HUES6 (cell line): ENCODE results near the gene TNKS1BP1.
A peak's percentile ranks its signal among the peaks of the same experiment; 100 is the strongest.
"Not testable (repeated sequence)": the region's sequence is repeated elsewhere in the genome, so short reads cannot be mapped to it uniquely, and the experiment has no call there.

Source experiments
- H3K27ac ChIP-seq: 2 replicates; pipeline ENCODE4 v1.7.0; 2013; ENCODE audit warnings: low read depth, mild to moderate bottlenecking, low read length, inconsistent platforms
- H3K27me3 ChIP-seq: 2 replicates; pipeline ENCODE4 v1.6.1; 2013; ENCODE audit warnings: low read length; ENCODE audit not compliant: control insufficient read depth, insufficient read depth
- H3K36me3 ChIP-seq: 2 replicates; pipeline ENCODE4 v1.6.1; 2013; ENCODE audit warnings: low read length; ENCODE audit not compliant: control insufficient read depth, insufficient read depth
- H3K4me1 ChIP-seq: 2 replicates; pipeline ENCODE4 v1.6.1; 2013; ENCODE audit warnings: low read length; ENCODE audit not compliant: control insufficient read depth, insufficient read depth
- H3K4me3 ChIP-seq: 2 replicates; pipeline ENCODE4 v1.5.1; 2013; ENCODE audit warnings: low read depth, low read length
- H3K9ac ChIP-seq: one replicate; pipeline ENCODE4 v1.6.1; 2013; ENCODE audit warnings: mild to moderate bottlenecking, low read length
- H3K9me3 ChIP-seq: 2 replicates; pipeline ENCODE4 v1.6.1; 2013; ENCODE audit warnings: low read depth, low read length; ENCODE audit not compliant: control insufficient read depth, insufficient read depth

Gene TNKS1BP1

DNA sequence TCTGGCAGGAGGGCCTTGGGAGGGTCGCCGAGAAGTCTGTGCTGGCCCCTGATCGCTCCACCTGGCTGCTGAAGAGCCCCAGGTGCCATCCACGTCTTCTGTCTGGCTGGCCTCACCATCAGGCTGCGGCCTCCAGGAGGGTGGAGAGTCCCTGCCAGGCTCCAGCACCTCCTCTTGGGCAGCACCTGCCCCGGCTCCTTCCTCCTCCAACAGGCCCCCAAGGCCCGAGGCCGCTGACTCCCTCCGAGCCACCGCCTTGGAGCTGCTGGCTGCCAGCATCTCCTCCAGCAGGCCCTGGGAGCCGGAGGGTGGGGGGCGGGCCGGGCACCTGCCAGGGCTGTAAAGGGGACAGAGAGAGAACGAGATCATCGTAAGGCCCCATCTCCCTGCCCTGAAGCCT is 22.3 kb downstream of the TNKS1BP1 start:
- no peak overlapping the region for H3K9ac ChIP-seq
- peaks cover 77% of the 10 kb centered on the region for H3K36me3 ChIP-seq
- H3K4me3 ChIP-seq, result no peak overlapping the region
- peaks cover 13% of the 10 kb centered on the region for H3K9me3 ChIP-seq
- peaks cover 14% of the 10 kb centered on the region; the same call in 1 of the 2 replicates for H3K4me1 ChIP-seq
- no peak overlapping the region for H3K27ac ChIP-seq
- H3K27me3 ChIP-seq, result no peaks in the 10 kb centered on the region

DNA sequence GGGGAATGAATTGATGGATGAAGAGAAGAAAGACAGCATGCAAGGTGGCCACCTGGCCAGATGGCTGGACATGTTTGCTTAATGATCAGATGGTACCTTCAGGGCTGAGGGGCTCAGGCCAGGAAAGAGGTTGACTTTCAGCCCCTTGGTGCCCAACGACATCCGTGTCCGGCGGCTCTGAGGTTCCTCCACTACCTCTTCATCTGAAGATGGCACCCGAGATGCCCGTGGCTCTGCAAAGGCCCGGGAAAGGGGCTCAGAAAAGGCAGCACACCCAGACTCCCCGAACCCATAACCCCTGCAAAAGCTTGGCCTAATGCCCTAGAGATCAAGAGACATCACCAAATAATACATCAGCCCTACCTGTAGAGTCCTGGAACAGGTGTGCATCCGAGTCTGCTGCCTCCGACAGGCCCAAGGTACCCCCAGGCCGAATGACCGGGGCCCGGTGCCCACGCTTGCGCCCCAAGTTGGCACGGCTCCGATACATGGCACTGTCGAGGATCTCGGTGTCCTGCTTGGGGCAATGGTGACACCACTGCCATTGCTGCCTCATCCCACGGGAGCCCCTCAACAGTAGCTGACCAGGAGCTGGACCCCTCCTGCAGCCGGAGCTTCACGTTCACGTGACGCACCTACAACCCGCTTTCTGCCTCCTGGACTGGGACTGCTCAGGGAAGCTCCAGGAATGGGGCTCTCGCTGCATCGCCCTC is 22.9 kb downstream of the TNKS1BP1 start:
- H3K36me3 ChIP-seq, result peaks cover 77% of the 10 kb centered on the region
- H3K27me3 ChIP-seq, result no peaks in the 10 kb centered on the region
- H3K4me1 ChIP-seq, result peaks cover 8% of the 10 kb centered on the region; the same call in 1 of the 2 replicates
- peaks cover 13% of the 10 kb centered on the region for H3K9me3 ChIP-seq
- H3K27ac ChIP-seq, result no peak overlapping the region
- no peak overlapping the region for H3K9ac ChIP-seq
- H3K4me3 ChIP-seq, result no peak overlapping the region

DNA sequence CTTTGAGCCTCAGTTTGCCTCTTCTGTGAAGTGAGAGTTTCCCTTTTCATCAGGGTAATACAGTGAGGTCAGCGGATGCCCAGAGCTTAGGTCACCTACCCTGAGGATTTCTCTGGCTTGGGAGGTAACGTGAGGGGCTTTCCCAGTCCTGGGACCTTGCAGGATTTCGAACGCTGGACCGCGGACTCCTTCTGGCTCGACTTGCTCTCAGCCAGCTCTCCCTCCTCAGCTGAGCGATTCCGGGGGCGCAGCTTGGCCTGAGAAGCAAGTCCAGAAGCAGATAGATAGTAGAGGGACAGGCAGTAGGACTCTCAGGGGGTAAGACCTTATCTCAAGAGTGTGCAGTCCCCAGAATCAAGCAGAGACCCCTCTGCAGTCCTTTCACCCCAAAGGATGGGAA is 24.0 kb downstream of the TNKS1BP1 start:
- Histone ChIP-seq H3K4me3 (no peak overlapping the region), H3K4me1 (peaks cover 8% of the 10 kb centered on the region; the same call in 1 of the 2 replicates), H3K27me3 (no peaks in the 10 kb centered on the region), H3K36me3 (peaks cover 82% of the 10 kb centered on the region), H3K9ac (no peak overlapping the region), H3K9me3 (peaks cover 13% of the 10 kb centered on the region), H3K27ac (no peak overlapping the region)

DNA sequence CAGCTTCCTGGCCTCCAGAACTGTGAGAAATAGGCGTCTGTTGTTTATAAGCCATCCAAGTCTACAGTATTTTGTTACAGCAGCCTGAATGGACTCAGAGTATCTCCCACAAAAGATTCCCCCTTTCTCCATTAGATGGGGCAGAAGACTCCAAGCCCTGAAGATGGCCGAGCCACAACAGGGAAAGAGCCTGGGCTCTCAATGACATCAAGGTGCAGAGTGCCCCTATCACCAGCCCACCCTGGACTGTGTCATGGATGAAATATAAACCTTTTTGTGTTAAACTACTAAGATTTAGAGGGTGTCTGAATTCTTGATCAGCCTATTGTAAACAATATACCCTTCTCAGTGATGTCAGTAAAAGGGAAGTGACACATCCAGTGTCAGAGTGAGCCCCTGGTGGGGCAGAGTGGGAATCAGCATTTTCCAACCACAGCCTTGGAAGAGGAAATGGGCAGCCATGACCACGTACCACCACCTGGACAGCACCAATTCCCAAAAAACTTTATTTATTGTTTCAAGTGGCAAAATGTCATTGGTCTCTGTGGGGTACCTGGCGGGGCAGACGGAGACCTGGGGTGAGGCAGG is 25.5 kb downstream of the TNKS1BP1 start:
- Histone ChIP-seq H3K9ac (no peak overlapping the region), H3K36me3 (peaks cover 73% of the 10 kb centered on the region), H3K4me1 (peaks cover 11% of the 10 kb centered on the region; the same call in 1 of the 2 replicates), H3K27me3 (no peaks in the 10 kb centered on the region), H3K9me3 (peaks cover 13% of the 10 kb centered on the region), H3K4me3 (no peak overlapping the region), H3K27ac (no peak overlapping the region)

DNA sequence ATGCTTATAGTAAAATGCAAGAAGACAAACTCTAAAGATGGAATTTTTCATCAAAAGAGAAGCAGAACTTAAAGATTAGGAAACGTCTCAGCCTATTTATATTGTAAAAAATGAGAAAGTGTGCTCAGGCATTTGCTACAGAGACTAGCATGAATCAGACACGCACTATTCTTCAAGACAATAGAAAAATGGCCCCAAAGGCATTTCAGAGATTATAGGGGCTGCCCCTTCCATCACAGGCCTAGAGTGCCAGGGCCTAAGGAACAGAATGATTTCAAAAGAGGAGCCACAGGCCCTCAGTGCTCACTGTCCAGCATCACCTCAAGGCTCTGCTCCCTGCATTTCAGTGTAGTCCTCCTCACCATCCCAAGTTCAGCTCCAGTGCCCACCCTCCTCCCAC is 27.5 kb downstream of the TNKS1BP1 start:
- Histone ChIP-seq H3K9me3 (peaks cover 13% of the 10 kb centered on the region), H3K36me3 (peaks cover 59% of the 10 kb centered on the region), H3K27me3 (no peaks in the 10 kb centered on the region), H3K4me1 (0 out of 2 replicates have a peak, but pooled peaks cover 6% of the 10 kb centered on the region), H3K27ac (no peak overlapping the region), H3K9ac (no peak overlapping the region), H3K4me3 (no peak overlapping the region)

DNA sequence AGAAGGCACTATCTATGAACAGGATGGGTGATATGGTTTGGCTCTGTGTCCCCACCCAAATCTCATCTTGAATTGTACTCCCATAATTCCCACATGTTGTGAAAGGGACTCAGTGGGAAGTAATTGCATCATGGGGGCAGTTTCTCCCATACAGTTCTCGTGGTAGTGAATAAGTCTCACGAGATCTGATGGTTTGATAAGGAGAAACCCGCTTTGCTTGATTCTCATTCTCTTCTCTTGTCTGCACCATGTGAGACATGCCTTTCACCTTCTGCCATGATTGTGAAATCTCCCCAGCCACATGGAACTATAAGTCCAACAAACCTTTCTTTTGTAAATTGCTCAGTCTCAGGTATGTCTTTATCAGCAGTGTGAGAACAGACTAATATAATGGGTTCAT is 28.5 kb downstream of the TNKS1BP1 start:
- not testable (repeated sequence) for H3K9ac ChIP-seq, H3K27me3 ChIP-seq, H3K4me1 ChIP-seq, H3K27ac ChIP-seq, H3K4me3 ChIP-seq
- peaks cover 13% of the 10 kb centered on the region for H3K9me3 ChIP-seq
- H3K36me3 ChIP-seq, result peaks cover 49% of the 10 kb centered on the region

DNA sequence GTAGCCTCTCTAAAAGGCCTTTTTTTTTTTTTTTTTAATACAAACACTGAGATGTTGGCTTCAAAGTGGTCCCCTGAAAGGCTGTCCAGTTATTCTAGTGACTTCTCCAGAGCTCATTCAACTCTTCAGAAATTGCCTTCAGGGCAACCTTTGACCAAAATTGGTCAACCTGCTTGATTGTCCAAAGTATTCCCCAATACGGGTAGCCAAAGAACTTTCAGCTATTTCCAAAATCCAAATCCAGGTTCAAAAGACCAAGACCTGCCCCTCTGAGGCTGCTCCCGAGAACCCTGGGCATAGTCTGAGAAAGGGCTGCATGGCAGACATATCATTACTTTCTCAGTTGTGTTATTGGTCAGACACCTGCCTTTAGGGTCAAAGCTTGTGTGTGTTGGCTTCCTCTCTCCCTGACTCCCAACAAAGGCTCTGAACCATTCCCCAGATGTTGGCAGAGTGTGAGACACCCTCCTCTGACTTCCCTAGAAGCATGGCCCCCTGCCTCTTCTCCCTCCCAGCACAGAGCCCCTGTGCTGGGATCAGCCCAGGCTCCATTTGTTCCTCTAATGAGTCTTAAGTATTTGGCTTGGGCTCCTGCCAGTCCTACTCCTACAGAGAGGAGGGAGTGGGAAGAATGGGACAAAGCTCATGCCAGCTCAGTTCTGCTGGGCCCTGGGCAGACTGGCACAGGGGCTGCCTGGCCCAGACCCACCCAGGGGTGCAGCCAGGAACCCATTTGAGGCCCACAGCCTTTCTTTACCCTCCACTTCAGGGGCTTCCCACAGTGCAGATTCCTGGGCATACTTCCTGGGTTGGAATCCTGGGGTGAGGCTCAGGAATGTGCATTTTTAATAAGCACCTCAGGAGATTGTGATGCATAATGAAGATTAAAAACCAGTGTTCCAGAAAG is 30.3 kb downstream of the TNKS1BP1 start:
- Histone ChIP-seq H3K36me3 (peaks cover 32% of the 10 kb centered on the region), H3K9ac (no peak overlapping the region), H3K27ac (no peak overlapping the region), H3K27me3 (no peaks in the 10 kb centered on the region), H3K4me3 (no peak overlapping the region), H3K4me1 (peaks cover 10% of the 10 kb centered on the region; the same call in 1 of the 2 replicates), H3K9me3 (peaks cover 6% of the 10 kb centered on the region)

DNA sequence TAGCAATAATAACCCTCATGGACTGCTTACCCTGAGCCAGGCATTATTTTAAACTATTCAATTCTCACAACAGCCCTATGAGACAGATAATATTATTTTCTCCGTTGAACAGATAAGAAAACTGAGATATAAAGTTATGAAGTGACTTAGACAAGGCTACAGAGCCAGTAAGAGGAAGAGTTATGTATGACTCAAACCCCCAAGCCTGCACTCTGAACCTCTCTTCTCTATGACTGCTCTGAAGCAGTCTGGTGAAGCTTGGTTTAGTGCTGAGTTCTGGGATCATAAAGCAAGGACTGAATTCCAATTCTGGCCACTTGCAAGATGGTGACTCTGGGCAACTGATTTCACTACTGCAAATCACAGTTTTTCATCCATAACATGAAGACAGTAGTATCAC is 34.5 kb downstream of the TNKS1BP1 start:
- no peaks in the 10 kb centered on the region for H3K27me3 ChIP-seq
- H3K27ac ChIP-seq, result no peak overlapping the region
- H3K9me3 ChIP-seq, result peaks cover 3% of the 10 kb centered on the region; the same call in 1 of the 2 replicates
- no peak overlapping the region for H3K4me3 ChIP-seq
- H3K36me3 ChIP-seq, result no peaks in the 10 kb centered on the region
- no peak overlapping the region for H3K9ac ChIP-seq
- peaks cover 20% of the 10 kb centered on the region for H3K4me1 ChIP-seq

DNA sequence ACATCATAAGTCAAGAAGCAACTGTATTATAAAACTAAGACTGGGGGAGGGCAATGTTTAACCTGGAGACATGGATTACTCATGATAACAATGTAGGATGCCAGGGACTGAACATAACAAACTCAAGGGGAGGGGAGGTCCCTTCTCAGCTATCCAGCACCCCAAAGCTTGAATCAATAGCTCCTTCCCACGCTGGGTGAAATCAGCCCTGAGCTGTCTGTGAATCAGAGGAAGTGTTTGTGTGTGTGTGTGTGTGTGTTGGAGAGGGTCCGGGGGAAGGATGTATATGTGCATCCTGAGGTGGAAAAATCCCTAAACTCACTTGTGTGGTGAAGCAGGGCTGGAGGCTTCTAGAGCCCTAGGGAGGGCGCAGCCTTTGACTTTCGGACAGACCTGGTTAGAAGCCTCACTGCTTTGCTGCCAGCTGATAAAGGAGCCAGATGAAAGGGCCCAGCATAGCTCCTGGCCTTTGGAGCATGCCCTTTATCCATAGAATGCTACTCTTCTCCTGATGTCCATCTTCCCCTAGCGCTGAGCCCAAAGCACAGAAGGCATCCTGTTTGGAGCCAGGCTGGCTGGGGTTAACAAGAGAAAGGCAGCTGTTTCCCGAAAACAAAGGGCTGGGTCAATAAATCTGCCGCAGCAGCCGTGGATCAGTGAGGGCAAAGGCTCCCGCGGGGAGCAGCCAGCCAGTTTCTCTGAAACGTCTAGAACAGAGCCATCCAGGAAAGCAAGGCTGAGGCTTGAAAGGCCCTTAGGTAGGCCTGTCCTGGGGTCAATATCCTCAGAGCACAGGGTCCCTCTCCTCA is 35.8 kb downstream of the TNKS1BP1 start:
- peaks cover 3% of the 10 kb centered on the region; the same call in 1 of the 2 replicates for H3K9me3 ChIP-seq
- no peak overlapping the region for H3K4me3 ChIP-seq
- H3K27me3 ChIP-seq, result no peaks in the 10 kb centered on the region
- no peaks in the 10 kb centered on the region for H3K36me3 ChIP-seq
- peaks cover 21% of the 10 kb centered on the region for H3K4me1 ChIP-seq
- peak overlapping the region; percentile 22; the same call in 1 of the 2 replicates for H3K27ac ChIP-seq
- no peak overlapping the region for H3K9ac ChIP-seq

DNA sequence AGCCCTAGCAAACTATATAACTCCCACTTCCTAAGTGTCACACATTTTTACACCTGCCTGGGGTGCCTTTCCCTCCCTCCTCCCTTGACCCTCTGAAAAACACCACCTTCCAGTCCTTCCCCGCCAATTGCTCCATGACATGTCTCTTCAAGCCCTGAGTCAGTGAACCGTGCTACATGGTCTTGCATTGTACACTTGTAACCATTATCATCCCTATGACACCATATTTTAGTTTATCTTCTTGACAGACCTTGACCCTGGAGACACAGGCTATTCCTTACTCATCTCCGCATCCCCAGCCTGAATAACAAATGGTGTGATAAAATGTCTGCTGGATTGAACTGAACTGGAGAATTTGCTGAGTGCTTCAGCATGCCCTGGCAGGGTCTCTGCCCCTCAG is 36.9 kb downstream of the TNKS1BP1 start:
- Histone ChIP-seq H3K4me1 (peaks cover 32% of the 10 kb centered on the region), H3K27me3 (no peaks in the 10 kb centered on the region), H3K9ac (no peak overlapping the region), H3K36me3 (no peaks in the 10 kb centered on the region), H3K4me3 (no peak overlapping the region), H3K27ac (no peak overlapping the region), H3K9me3 (peaks cover 3% of the 10 kb centered on the region; the same call in 1 of the 2 replicates)
